Measurements from ENCODE around the gene PPIB. TPM values are rescaled to one million over a fixed set of nuclear protein-coding genes. Genes with fewer than 3 reads are reported as not detected.

Gene PPIB
- total RNA-seq, 1 experiment from 2014 or later, result 433 TPM

GRCh38 chr15:64209680-64210334 is 47.0 kb upstream of the PPIB start:
- H3K4me2 ChIP-seq (ENCODE audit: insufficient read depth, insufficient read length, low read length), result no peak overlapping the region
- no peaks in the 10 kb centered on the region for H3K79me1 ChIP-seq (ENCODE audit: insufficient read depth, low read depth, low read length, poor library complexity, severe bottlenecking)
- H3K23ac ChIP-seq (ENCODE audit: insufficient read length, low read depth, low read length), result no peak overlapping the region
- H3K4ac ChIP-seq (ENCODE audit: low read depth, low read length), result no peak overlapping the region
- H4K20me1 ChIP-seq (ENCODE audit: control insufficient read depth, insufficient read depth, insufficient read length), result no peaks in the 10 kb centered on the region
- no peak overlapping the region for H3K4me3 Mint-ChIP-seq
- H2BK20ac ChIP-seq (ENCODE audit: low read depth, low read length, poor library complexity, severe bottlenecking), result no peak overlapping the region
- no peak overlapping the region for H3K56ac ChIP-seq (ENCODE audit: insufficient read length, low read depth, low read length)
- no peak overlapping the region for H3K27ac Mint-ChIP-seq
- H2AK5ac ChIP-seq (ENCODE audit: insufficient read length, low read length), result no peak overlapping the region
- no peaks in the 10 kb centered on the region for H3K27me3 Mint-ChIP-seq (ENCODE audit: low read depth)
- no peaks in the 10 kb centered on the region for H3K4me1 ChIP-seq (ENCODE audit: insufficient read depth, low read length)
- H3K27ac ChIP-seq (ENCODE audit: insufficient read length, low read depth, low read length), result no peak overlapping the region
- no peak for DNase-seq
- H4K8ac ChIP-seq (replicated peaks; ENCODE audit: insufficient read length, low read depth, low read length), result no peak overlapping the region
- no peak overlapping the region for H3K18ac ChIP-seq (ENCODE audit: insufficient read length, low read depth, low read length)
- peaks cover 0 to 16% (median 12%) of the 10 kb centered on the region in 3 experiments; a peak in 5 of 7 replicates for H3K36me3 Mint-ChIP-seq (ENCODE audit: insufficient read depth in 1 of 3, low read depth in 3 of 3)
- H4K91ac ChIP-seq (ENCODE audit: insufficient read length, low read depth, low read length), result no peak overlapping the region
- H2BK120ac ChIP-seq (ENCODE audit: low read depth, low read length, poor library complexity, severe bottlenecking), result no peak overlapping the region
- no peaks in the 10 kb centered on the region for H3K9me3 ChIP-seq (ENCODE audit: control insufficient read depth, low read depth, low read length)
- no peak overlapping the region for H2BK5ac ChIP-seq (ENCODE audit: insufficient read length, low read length)
- no peak overlapping the region for H2BK15ac ChIP-seq (ENCODE audit: low read depth, low read length)
- no peak overlapping the region for H3K9ac ChIP-seq (ENCODE audit: extremely low read depth, insufficient read length, low read length)
- TF ChIP-seq, protein P1, sequence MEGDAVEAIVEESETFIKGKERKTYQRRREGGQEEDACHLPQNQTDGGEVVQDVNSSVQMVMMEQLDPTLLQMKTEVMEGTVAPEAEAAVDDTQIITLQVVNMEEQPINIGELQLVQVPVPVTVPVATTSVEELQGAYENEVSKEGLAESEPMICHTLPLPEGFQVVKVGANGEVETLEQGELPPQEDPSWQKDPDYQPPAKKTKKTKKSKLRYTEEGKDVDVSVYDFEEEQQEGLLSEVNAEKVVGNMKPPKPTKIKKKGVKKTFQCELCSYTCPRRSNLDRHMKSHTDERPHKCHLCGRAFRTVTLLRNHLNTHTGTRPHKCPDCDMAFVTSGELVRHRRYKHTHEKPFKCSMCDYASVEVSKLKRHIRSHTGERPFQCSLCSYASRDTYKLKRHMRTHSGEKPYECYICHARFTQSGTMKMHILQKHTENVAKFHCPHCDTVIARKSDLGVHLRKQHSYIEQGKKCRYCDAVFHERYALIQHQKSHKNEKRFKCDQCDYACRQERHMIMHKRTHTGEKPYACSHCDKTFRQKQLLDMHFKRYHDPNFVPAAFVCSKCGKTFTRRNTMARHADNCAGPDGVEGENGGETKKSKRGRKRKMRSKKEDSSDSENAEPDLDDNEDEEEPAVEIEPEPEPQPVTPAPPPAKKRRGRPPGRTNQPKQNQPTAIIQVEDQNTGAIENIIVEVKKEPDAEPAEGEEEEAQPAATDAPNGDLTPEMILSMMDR (conservative IDR thresholded peaks at IDR 0.05), result peak; percentile 53
- no peaks in the 10 kb centered on the region for H3K27me3 ChIP-seq (ENCODE audit: insufficient read depth, low read length)
- WGBS (ENCODE audit: extremely low coverage, insufficient read length, low lambda C conversion rate), result no CpG with 5 or more reads among the region's 3 CpGs
- no peak overlapping the region for H2BK12ac ChIP-seq (ENCODE audit: insufficient read length, low read depth, low read length)
- H4K5ac ChIP-seq (ENCODE audit: insufficient read length, low read depth, low read length), result no peak overlapping the region
- no peak overlapping the region for H3T11ph ChIP-seq (ENCODE audit: low read length)
- H3K9me3 Mint-ChIP-seq, result no peaks in the 10 kb centered on the region
- H3K4me1 Mint-ChIP-seq, result 0 out of 4 replicates have a peak, but pooled peaks cover 0 to 2% of the 10 kb centered on the region in 2 experiments
- no peaks in the 10 kb centered on the region for H3K79me2 ChIP-seq (ENCODE audit: insufficient read depth, low read length)
- no peak overlapping the region for H3K14ac ChIP-seq (ENCODE audit: insufficient read depth, low read length)
- no peaks in the 10 kb centered on the region for H3K23me2 ChIP-seq (ENCODE audit: insufficient read length, low read depth, low read length, poor library complexity, severe bottlenecking)
- H2AFZ ChIP-seq (ENCODE audit: low read length), result no peak overlapping the region
